Nucleus accumbens (tissue), 56 donors: ENCODE data around the gene MTCH1.

Experiments
- DNase-seq, 56 donors: peaks; one replicate each; lab custom pipeline; 2025; lab: John Stamatoyannopoulos, UW

MTCH1 gene

DNA sequence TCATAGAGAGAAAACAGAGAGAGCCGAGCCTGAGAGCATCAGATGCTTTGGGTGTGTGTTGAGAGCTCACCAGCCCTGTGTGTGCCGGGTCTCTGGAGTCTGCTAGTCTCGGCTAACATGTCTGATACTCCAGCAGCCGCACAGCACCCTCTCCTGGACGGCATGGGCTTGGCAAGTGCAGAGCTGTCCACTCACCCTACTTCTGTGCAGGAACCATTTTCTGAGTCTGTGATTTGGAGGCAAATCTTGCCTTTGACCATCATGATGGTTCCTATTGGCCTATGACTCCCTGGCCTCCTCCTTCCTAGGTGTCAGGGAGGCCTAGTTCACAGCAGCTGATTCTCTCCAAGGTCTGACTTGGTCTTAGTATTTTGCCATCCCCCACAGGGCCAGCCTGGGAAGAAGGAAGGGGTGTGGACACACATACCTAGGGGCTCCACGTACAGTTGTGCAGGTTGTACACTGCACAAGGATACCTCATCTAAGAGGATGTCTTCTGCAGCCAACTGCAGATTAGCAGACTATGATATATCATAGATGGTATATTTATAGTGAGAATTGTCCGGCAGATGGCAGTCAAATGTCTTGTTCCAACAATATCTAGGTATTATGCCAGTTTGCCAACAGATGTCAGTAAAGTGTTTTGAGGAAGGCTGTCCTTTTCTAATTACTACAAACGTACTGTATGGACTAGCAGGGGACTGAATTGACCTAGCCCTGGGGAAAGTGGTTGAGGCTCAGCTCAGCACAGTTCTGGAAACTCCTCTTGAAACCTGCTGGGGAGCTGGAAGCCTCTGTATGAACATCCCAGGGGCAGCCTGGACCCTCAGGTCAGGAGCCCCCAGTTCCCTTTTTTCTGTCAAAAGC lies 32.4 kb upstream of the MTCH1 start:
- peak; percentile 52 to 95 (median 85) for DNase-seq

DNA sequence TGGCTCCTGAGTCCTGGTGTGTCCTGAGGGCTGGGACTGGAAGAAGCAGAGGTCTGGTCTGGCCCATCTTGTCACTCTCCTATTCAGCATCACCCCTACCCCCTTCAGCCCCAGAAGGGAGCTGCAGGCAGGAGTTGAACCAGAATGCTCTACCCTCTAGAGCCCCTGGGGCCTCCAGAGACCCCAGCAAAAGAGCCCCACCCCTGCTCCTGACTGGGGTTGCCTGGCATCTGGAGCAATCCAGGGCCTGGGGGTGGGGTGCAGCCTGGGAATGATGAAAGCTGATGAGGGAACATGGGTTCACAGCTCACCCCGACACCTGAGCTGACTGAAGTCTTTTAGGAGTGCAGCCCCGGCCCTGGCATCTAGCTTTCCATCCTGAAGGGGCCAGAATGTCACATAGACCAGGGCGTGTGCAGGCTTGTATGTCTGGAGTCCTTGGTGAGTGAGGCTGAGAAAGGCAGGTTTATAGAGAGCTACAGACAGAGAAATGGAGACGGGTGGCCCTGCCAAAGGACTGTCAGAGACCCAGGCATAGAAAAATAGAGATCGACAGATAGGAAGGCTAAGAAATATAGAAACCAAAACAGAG lies 31.7 kb upstream of the MTCH1 start:
- peak in 5 of 56 donors; percentile 44 to 54 (median 52) for DNase-seq

DNA sequence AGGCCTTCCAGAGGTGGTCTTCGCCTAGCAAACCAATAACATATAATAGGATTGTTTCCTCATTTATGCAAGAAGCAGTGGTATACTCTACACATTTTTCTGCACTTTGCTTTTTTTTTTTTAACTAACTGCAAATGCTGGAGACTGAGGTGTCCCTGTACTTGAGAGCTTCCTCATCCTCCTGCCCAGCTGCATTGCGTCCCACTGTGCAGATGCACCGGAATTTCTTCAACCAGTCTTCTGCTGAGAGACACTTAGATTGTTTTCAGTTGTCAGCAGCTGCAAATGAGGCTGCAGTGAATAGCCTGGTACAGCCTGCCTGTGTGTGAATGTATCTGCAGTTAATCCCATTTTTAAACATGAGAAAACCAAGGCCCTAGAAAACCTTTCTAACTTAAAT lies 31.0 kb upstream of the MTCH1 start:
- DNase-seq: no peak

DNA sequence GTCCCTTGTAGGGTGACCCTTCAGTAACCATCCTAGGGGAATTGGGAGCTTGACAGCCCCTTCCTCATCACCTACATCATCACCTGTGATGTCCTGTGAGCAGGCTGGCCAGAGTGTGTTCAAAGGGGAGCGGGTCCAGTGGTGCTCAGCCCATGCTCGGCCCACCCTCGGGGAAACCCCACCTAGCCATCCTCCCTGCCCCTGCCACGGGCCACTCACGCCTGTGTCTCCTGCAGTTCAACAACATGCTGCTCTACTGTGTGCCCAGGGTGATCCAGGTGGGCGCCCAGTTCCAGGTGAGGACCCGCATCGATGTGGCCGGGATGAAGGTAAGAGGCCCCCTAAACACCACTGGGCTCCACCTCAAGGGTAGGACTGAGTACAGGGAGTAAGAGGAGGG lies 29.5 kb upstream of the MTCH1 start:
- DNase-seq: no peak

DNA sequence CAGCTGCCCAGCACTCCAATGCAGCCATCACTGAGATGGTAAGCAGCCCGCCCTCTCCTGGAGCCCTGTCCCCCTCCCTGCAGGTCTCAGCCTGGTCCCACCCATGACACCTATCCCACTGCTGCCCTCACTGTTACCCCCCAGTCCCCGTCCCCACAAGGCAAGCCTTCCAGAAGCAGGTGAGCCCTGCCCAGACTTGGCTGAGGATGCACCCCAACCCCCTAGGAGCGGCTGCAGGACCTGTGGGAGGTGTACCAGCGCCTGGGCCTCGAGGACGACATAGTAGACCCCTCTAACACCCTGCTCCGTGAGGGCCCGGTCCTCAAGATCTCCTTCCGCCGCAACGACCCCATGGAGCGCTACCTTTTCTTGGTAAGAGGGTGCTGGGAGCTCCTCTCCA lies 28.7 kb upstream of the MTCH1 start:
- no peak for DNase-seq

DNA sequence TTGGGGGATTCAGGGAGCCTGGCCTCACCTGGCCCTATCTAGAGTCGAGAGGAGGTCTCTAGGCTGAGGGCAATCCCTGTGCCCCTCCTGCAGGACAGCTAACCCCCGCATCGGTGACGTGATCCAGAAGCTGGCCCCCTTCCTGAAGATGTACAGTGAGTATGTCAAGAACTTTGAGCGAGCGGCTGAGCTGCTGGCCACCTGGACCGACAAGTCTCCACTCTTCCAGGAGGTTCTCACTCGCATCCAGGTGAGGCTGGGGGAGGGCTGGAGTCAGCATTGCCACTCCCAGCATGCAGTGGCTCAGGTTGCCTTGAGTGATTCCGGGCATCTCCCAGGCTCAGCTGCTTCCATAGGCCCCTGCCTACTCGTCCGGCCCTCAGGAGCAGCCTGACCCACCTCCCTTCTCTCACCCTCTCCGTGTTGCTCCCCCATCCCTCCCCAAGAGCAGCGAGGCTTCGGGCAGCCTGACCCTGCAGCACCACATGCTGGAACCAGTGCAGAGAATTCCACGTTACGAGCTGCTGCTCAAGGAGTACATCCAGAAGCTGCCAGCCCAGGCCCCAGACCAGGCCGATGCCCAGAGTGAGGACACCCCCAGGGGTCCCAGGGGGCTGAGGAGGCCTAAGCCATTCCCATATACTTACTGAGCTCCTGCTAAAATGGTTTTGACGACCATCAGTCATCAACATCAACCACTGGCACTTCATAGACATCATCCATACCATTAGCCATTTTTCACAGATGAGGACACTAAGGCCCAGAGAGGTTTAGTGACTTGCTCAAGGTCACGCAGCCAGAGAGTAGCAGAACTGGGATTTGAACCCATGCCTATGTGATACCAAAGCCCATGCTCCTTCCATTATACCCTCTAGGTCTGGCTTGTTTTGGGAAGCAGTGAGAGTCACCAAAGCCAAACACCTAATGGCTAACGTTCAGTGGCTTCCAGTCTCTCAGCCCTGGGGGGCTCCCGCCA lies 27.8 kb upstream of the MTCH1 start:
- no peak for DNase-seq

DNA sequence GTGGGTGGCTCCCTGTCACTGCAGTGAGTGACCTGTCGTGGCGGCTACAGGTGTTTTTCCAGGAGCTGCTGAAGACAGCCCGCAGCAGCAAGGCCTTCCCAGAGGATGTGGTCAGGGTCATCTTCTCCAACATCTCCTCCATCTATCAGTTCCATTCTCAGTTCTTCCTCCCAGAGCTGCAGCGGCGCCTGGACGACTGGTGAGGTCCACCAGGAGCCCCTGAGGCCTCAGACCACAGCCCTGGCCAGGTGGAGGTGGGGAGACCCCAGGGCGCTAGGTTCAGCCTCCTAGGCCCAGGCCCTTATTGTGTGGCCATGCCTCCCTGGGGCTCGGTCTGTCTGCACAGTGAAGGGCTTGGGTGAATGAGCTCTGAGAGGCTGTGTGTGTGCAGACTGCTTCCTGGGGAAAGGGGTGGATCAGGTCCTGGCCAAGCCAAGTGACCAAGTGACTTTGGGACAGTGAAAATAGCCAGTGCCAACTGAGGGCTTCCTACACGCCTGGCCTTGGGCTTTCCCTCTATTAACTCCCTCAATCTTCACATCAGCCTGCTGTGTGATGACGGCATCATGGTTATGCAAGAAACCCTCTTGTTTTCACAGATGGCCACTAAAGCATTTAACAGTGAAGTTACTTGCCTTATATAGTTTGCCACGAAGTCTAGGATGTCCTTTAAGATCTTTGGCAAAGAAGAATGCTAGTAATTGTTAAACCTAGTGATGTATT lies 25.8 kb upstream of the MTCH1 start:
- DNase-seq: no peak

DNA sequence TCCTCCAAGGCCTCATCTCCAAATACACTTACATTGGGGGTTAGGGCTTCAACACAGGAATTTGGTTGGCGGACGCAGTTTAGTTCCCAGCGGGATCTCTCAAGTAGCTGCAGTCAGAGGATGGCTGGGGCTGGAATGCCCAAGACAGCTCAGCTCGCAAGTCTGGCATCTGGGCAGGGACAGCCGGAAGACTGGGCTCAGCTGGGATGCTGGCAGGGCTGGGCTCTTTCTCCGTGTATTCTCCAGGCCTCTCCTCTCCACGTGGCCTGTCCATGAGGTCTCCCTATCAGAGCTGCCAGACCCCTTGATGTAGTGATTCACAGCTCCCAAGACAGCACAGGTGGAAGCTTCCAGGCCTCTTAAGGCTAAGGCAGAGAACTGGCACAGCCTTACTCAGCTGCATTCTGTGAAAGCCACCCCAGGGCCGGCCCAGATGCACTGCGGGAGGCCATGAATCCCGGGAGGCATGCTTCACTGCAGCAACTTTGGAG lies 24.5 kb upstream of the MTCH1 start:
- no peak for DNase-seq

DNA sequence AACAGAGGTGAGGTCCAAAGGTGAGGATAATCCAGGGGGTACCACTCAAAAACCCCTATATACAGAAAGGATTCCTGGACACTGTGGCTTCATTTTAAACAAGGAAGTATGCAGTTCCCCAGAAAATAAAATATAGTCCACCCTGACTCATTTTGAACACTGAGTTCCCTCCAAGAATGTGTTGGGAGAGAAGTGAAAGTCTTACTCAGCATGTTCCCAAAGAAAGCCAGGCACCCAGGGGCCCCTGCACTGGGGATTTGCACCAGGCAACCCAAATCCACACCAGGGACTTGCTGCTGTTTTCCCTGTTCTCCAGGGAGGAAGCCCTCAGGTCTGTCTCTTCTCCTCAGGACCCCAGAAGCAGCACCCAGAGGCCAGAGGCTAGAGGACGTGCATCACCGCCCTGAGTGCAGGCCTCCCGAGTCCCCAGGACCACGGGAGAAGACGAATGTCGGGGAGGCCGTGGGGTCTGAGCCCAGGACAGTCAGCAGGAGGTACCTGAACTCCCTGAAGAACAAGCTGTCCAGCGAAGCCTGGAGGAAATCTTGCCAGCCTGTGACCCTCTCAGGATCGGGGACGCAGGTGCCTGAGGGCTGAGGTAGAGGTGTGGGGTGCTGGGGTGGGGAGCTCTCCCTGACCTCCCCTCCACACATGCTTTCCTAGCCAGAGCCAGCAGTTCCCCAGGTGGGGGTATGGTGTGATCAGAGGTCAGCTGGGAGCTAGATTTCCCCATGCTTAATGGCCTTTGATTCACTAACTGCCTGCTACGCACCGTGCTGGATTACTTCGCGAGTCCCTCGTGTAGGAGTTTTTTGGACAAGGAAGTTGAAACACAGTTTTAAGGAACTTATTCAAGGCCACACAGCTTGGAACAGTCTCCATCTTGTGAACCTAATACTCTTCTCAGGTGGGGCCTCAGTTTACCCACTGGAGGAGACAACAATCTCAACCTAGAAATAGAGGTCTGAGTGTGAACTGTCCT lies 22.8 kb upstream of the MTCH1 start:
- DNase-seq: no peak

DNA sequence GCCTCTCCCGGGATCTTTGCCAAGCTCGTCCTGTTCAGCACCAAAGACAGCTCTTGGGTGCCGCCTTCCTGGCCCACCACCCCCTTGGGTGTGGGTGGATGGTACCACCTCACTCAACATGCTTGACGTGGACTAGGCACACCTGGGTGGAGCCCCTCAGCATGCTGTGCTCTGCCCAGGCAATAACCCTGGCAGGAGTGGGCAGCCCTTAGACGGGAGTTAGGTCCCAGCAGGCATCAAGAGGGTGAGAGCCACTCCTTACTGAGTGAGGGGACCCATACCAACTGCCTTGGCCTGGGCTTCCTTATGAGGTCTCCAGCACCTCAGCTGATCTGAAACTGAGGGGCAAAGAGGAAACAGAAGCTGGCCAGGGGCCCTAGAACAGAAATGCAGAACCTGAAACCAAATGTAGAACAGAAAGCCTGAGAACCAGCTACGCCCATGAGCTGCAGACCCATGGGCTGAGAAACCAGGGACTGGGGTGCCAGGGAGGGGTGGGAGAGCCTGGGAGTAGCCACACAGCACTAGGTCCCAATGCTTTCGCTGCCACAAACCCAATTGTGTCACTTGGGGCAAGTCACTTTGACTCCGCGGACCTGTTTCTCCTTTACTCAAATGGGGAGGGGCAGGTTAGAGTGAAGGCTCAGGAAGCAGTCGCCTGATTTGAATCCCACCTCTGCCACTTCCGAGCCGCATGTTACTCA lies 21.5 kb upstream of the MTCH1 start:
- peak in 10 of 56 donors; percentile 9 to 53 (median 20) for DNase-seq

DNA sequence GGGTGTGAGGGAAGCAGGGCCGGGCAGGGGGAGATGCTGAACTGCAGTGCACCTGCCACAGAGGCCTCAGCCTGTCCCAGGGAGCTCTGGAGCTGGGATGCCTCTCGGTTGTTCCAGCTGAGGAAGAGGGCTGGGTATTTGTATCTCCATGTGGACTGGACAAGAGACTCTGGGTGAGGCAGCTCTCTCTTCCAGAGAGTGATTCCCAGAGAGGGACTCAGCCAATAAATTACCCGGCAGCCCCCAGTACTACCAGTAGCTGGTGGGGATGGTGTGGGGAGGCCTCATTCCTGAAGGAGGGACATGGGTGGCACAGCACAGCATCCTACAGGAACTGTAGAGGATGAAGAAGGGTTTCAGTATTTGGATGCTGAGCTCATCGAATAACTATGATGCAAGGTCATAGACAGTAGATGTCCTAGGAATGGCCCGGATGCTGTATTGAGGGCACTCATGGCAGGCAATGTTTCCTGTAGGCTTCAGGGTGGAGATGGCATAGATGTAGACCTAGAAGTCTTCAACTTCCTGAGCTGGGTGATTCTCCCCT lies 20.9 kb upstream of the MTCH1 start:
- DNase-seq: no peak

DNA sequence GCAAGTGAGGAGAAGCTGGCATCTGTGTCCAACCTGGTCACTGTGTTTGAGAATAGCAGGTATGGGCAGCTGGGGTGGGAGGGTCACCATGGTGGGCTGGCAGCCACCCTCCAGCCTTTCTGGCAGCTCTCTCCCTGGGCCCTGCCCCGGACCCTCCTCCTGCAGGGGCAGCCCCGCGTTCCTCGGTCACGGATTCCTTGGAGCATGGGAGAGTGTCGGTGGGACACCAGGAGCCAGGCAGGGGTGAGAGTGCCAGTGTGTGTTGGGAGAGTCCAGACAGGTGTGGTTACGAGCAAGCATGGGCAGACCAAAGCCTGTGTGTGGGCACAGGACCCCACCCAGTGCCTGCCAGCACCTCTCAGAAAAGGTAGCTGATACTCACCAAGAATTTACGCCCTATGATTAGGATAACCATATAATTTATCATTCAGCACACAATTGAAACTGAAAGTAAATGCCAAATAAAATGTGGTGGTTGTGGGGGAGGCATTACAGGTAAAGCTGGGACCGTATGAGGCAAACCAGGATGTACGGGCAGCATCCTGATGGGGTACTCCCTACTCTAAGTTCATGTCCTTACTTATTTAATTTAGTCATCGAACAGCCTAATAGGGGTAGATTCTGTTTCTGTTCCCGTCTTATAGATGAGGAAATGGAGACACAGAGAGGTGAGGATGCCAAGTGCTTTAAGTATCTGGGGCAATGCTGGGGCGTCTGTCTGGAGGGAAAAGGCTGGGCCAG lies 20.0 kb upstream of the MTCH1 start:
- no peak for DNase-seq

DNA sequence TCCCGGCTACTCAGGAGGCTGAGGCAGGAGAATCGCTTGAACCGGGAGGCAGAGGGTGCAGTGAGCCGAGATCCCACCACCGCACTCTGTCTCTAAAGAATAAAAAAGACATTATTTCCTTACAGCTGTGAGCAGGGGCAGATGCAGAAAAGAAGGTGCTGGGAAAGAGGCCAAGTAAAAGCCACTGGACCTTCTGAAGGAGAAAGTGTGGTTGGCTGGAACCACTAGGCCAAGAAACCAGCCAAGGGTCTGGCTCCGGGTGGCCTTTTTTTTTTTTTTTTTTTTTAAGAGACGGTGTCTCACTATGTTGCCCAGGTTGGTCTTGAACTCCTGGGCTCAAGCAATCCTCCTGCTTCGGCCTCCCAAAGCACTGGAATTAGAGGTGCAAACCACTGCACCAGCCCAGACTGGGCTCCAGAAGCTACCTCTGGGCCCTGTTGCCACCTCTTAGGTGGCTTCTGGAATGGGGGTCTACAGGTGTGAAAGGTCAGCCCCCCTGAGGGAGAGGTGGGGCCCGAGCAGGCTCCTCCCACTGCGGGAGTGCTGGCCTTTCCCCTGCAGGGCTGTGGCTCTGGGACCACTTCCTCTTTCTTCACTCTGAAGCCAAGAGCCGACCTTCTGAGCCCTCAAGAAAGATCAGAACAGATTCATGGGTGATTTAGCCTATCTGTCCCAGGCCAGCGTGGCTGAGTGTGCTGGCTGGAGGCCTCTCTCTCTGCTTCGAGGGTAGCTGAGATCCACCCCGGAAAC lies 19.2 kb upstream of the MTCH1 start, which contains the start of gene FGD2:
Gene FGD2, plus strand, starts transcription at position 595 of the 750 bp plus-strand sequence. CDS start 163 bp downstream, outside the sequence.
- DNase-seq: peak in 2 of 56 donors; percentile 13 to 17

DNA sequence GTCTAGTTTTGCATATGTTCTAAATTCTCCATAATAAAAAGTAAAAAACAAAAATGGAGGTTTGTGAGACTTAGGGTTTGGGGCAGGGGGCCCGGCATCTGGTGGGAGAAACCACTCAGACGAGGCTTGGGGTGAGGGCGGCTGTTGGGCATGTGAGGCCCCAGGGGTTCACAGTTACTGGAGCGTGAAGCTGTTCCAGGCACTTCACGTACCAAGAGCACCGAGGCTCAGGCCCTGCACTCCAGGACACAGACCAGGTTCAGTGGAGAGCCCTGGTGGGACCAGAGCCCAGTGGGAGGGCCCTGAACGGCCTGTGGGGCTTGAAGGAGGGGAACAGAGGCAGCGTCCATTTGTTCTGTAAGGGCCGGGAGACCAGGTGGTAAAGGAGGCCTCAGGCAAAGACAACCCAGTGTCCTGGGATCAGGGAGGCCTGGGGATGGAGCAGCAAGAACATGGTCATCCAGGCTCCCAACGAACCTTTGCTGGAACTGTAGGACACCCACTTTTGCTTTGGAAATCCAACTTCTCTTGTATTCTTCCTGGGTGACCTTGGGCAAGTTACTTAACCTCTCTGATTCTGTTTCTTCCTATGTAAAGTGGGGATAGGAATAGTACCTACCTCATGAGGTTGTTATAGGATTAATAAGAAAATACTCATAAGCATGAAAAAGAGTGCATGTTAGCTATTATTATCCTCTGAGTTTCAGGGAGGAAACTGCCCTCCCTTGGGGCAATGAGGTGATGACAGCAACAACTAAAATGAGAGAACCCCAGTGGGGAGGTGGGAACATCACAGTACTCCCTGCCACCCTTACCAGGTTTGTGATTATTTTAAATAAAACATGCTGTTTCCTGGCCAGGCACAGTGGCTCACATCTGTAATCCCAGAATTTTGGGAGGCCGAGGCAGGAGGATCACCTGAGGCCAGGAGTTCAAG lies 18.3 kb upstream of the MTCH1 start:
- DNase-seq: no peak

DNA sequence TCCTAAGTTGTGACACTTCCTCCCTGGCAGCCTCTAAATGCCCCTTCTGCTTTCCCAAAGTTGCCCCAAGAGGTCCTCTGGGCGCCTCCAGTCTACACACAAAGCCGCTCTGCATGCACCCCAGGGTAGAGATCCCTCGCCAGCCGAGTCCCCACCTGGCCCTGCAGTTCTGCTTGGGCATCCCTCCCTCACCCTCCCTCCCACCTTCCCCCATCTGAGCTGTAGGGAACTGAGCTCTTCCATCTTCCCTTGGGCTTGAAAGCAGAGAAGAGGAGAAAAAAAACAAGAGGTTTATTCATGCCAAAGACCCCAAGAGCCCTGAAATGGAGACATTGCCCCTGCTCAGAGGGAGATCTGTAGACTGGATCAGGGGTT lies 13.7 kb upstream of the MTCH1 start:
- no peak for DNase-seq
